ENCODE data around the gene DLK1.

DLK1 gene

GRCh38 chr14:100736269-100737180 lies 9.8 kb downstream of the DLK1 start:
- no peak for DNase-seq

- no peak for DNase-seq
Observed at GRCh38 chr14:100737526-100737925, 10.8 kb downstream of the DLK1 start.

GRCh38 chr14:100738269-100738691 lies 11.6 kb downstream of the DLK1 start:
- DNase-seq, result no peak

GRCh38 chr14:100738704-100739131 lies 12.0 kb downstream of the DLK1 start:
- no peak for DNase-seq

- no peak for DNase-seq
Observed at GRCh38 chr14:100739306-100739705, 12.6 kb downstream of the DLK1 start.

GRCh38 chr14:100740196-100740825 lies 13.6 kb downstream of the DLK1 start:
- no peak for DNase-seq

GRCh38 chr14:100740929-100741328 lies 14.2 kb downstream of the DLK1 start:
- no peak for DNase-seq

- DNase-seq, result no peak
Observed at GRCh38 chr14:100741966-100742365, 15.3 kb downstream of the DLK1 start.

- DNase-seq, result no peak
Observed at GRCh38 chr14:100746326-100746725, 19.6 kb downstream of the DLK1 start.

- DNase-seq, result no peak
Observed at GRCh38 chr14:100747021-100747586, 20.4 kb downstream of the DLK1 start.

- no peak for DNase-seq
Observed at GRCh38 chr14:100747736-100748135, 21.0 kb downstream of the DLK1 start.

- DNase-seq, result no peak
Observed at GRCh38 chr14:100748403-100748802, 21.7 kb downstream of the DLK1 start.

GRCh38 chr14:100748944-100749343 lies 22.3 kb downstream of the DLK1 start:
- DNase-seq, result no peak

GRCh38 chr14:100749967-100750597 lies 23.4 kb downstream of the DLK1 start:
- DNase-seq, result no peak

- DNase-seq, result no peak
Observed at GRCh38 chr14:100750762-100751699, 24.3 kb downstream of the DLK1 start.

GRCh38 chr14:100754020-100754419 lies 27.3 kb downstream of the DLK1 start:
- no peak for DNase-seq

- no peak for DNase-seq
Observed at GRCh38 chr14:100755649-100756048, 29.0 kb downstream of the DLK1 start.

- DNase-seq, result no peak
Observed at GRCh38 chr14:100761481-100761880, 34.8 kb downstream of the DLK1 start.

- no peak for DNase-seq
Observed at GRCh38 chr14:100762089-100762515, 35.4 kb downstream of the DLK1 start.

- no peak for DNase-seq
Observed at GRCh38 chr14:100762901-100763300, 36.2 kb downstream of the DLK1 start.

- DNase-seq, result no peak
Observed at GRCh38 chr14:100764471-100765115, 37.9 kb downstream of the DLK1 start.

- DNase-seq, result no peak
Observed at GRCh38 chr14:100765296-100765695, 38.6 kb downstream of the DLK1 start.

Data from CD4-positive, alpha-beta T cell treated with Interleukin-17A for 4 hours (primary cell).